GM06990 (cell line): ENCODE results near the gene ZNF365.

ENCODE experiments used
- DNase-seq: peaks from one replicate; pipeline ENCODE4 v3.0.0-alpha.2; 2011; ENCODE audit not compliant: insufficient read length; ENCODE audit errors: extremely low read depth
- H3K27me3 ChIP-seq: replicated peaks from 2 replicates; pipeline ENCODE4 v1.6.0; 2011; ENCODE audit warnings: low read length; ENCODE audit not compliant: control insufficient read depth, insufficient read depth
- H3K36me3 ChIP-seq: 2 replicates; pipeline ENCODE4 v1.5.1; 2011; ENCODE audit warnings: low read length; ENCODE audit not compliant: control insufficient read depth, insufficient read depth
- H3K4me3 ChIP-seq: replicated peaks from 2 replicates; pipeline ENCODE4 v1.5.1; 2011; ENCODE audit warnings: low read depth, mild to moderate bottlenecking, control low read depth, low read length
- CTCF ChIP-seq: IDR thresholded peaks from 2 replicates; pipeline ENCODE4 v1.5.1; 2011; ENCODE audit warnings: low read length, control low read depth, mild to moderate bottlenecking, inconsistent platforms; ENCODE audit not compliant: insufficient read depth, poor library complexity, severe bottlenecking

Gene ZNF365

GRCh38 chr10:62380016-62380415 lies 5.8 kb downstream of the ZNF365 start:
- Histone ChIP-seq H3K27me3 (no peaks in the 10 kb centered on the region; the same call in 1 of the 2 replicates), H3K36me3 (no peaks in the 10 kb centered on the region), H3K4me3 (no peak overlapping the region)
- no peak for DNase-seq
- no peak for TF ChIP-seq CTCF

GRCh38 chr10:62381385-62382102 lies 7.4 kb downstream of the ZNF365 start:
- Histone ChIP-seq H3K27me3 (no peaks in the 10 kb centered on the region; the same call in 1 of the 2 replicates), H3K36me3 (no peaks in the 10 kb centered on the region), H3K4me3 (no peak overlapping the region)
- DNase-seq = no peak
- TF ChIP-seq CTCF = no peak

GRCh38 chr10:62382831-62383230 lies 8.7 kb downstream of the ZNF365 start:
- Histone ChIP-seq H3K4me3 (no peak overlapping the region), H3K27me3 (no peaks in the 10 kb centered on the region; the same call in 1 of the 2 replicates), H3K36me3 (no peaks in the 10 kb centered on the region)
- TF ChIP-seq CTCF = no peak
- DNase-seq = no peak

GRCh38 chr10:62384057-62384446 lies 9.9 kb downstream of the ZNF365 start:
- Histone ChIP-seq H3K36me3 (no peaks in the 10 kb centered on the region), H3K4me3 (no peak overlapping the region), H3K27me3 (no peaks in the 10 kb centered on the region; the same call in 1 of the 2 replicates)
- TF ChIP-seq CTCF = no peak
- peak; percentile 23 for DNase-seq

- no peaks in the 10 kb centered on the region; the same call in 1 of the 2 replicates for H3K27me3 ChIP-seq
- no peak for DNase-seq
- H3K36me3 ChIP-seq = no peaks in the 10 kb centered on the region
- no peak overlapping the region for H3K4me3 ChIP-seq
- TF ChIP-seq CTCF = no peak
Observed at GRCh38 chr10:62384447-62385081, 10.4 kb downstream of the ZNF365 start.
